ENCODE measurements around the gene FUBP3. TPM values are rescaled to one million over a fixed set of nuclear protein-coding genes. Genes with fewer than 3 reads are reported as not detected.
A peak's percentile ranks its signal among the peaks of the same experiment; 100 is the strongest.

Gene FUBP3
- total and polyA plus RNA-seq, 3 donors from 2014 or later, result 59.4 to 88.7 (median 85.3) TPM

DNA sequence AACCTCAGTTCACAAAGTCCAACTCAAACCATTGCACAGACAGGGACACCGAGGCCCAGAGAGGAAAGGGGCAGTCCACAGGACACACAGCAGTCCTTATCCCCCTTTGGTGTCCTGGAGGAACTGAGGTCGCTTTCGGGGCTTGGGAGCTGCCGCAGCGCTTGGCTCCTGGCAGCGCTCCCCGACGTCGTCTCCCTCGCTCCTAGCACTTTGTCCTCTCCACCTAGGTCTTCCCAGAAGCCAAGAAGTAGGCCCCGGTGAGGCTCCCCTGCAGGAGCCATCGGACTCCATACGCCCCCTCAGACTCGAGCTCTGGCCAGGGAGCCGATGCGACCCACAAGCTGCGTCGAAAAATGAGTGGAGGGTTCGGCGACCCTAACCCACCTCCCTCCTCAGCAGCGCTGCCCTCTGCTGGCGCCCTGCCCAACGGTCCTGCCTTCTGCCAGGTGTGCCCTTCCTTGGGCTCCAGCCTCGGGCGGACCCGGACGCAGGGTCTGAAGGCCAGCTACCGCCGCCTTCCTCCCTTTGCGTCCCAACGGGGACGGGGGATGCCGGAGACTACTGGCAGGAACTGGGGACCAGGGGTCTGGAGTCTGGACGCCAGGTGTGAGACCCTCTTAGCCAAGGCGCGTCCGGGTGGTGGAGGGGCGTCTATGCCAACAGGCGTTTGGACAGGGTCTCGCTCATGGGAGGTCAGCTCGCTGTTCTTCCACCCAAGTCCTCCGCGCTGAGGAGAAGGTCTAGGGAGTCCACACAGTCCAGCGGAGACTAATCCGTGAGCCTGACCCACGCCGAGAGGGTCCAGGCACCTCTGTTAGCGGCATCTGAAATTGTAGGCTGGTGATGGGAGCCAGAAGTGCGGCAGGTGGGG lies 83.0 kb downstream of the FUBP3 start:
- Histone ChIP-seq H3K9me3 (no peaks in the 10 kb centered on the region), H3K36me3 (ENCODE audit: low read depth, missing control alignments) (no peaks in the 10 kb centered on the region), H3K4me1 (peaks cover 18% of the 10 kb centered on the region), H3K4me3 (no peak overlapping the region), H3K27ac (no peak overlapping the region), H3K27me3 (peaks cover 18% of the 10 kb centered on the region)
- 0 to 3% methylated on average over 1 to 40 of the region's 49 CpGs for WGBS, 2 donors
- no peak for DNase-seq
- no peak for TF ChIP-seq POLR2A (IDR thresholded peaks at IDR 0.05)
- TF ChIP-seq, protein P1, sequence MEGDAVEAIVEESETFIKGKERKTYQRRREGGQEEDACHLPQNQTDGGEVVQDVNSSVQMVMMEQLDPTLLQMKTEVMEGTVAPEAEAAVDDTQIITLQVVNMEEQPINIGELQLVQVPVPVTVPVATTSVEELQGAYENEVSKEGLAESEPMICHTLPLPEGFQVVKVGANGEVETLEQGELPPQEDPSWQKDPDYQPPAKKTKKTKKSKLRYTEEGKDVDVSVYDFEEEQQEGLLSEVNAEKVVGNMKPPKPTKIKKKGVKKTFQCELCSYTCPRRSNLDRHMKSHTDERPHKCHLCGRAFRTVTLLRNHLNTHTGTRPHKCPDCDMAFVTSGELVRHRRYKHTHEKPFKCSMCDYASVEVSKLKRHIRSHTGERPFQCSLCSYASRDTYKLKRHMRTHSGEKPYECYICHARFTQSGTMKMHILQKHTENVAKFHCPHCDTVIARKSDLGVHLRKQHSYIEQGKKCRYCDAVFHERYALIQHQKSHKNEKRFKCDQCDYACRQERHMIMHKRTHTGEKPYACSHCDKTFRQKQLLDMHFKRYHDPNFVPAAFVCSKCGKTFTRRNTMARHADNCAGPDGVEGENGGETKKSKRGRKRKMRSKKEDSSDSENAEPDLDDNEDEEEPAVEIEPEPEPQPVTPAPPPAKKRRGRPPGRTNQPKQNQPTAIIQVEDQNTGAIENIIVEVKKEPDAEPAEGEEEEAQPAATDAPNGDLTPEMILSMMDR (IDR thresholded peaks at IDR 0.05), result no peak
- intact Hi-C loops (cut with DNase I; ENCODE audit: low total_unique reads), result no loop called here

DNA sequence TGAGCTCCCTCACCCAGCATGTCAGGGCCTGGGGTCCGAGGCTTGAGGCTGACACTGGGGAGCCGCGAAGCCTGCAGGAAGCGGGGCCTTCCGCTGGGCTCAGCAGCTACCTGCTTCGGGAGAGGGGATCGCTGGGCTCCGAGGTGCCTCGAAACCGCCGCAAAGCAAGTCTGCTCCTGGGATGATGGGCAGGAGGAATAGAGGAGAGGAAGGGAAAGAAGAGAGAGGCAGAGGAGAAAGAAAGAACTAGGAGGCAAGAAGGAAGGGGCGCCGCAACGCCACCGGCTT lies 83.5 kb downstream of the FUBP3 start:
- Histone ChIP-seq H3K4me3 (peak overlapping the region in 1 of 2 donors; percentile 15), H3K4me1 (peaks cover 18% of the 10 kb centered on the region), H3K36me3 (ENCODE audit: low read depth, missing control alignments) (no peaks in the 10 kb centered on the region), H3K27me3 (peaks cover 18% of the 10 kb centered on the region), H3K27ac (no peak overlapping the region), H3K9me3 (no peaks in the 10 kb centered on the region)
- TF ChIP-seq, protein P1 (IDR thresholded peaks at IDR 0.05), result no peak
- TF ChIP-seq POLR2A (IDR thresholded peaks at IDR 0.05), result no peak
- DNase-seq, result no peak
- WGBS, 2 donors, result 2 to 9% methylated on average over 12 to 15 of the region's 15 CpGs
- intact Hi-C loops (cut with DNase I; ENCODE audit: low total_unique reads), result no loop called here

DNA sequence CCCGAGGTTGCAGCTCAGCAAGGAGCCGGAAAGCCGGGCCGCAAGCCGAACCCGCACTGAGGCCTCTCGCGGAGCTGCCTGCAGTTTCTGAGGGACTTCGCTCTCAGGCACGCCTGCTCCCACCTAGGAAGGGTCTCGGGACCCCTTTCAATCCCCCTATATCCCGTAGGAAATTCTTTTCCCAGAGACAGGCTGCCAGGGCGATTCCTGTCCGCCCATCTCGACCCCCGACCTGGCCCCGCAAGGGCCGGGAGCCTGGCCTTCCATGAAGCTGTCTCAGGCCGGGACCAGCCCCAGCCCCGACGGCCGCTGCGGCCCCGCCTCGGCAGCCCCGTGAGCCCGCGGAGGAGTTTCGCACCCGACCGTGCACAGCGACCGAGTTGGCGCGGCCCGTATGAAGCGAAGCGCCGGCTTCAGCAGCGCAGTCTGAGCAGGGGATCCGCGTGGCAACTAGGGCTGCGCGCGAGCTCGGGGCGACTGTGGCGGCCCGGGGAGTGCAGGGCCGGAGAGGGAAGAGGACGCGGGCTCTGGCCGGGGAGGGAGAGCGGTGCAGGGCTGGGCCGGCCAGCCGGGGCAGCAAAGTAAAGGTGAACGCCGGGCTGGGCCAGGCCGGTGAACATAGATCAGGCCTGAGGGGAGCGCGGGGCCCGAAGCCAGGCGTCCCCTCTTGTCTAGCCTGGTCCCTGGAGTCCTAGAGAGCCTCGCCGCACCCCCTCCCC lies 84.0 kb downstream of the FUBP3 start:
- Histone ChIP-seq H3K4me1 (peaks cover 18% of the 10 kb centered on the region), H3K9me3 (no peaks in the 10 kb centered on the region), H3K4me3 (peak overlapping the region in 1 of 2 donors; percentile 15), H3K36me3 (ENCODE audit: low read depth, missing control alignments) (no peaks in the 10 kb centered on the region), H3K27me3 (peaks cover 18% of the 10 kb centered on the region), H3K27ac (no peak overlapping the region)
- no peak for TF ChIP-seq POLR2A (IDR thresholded peaks at IDR 0.05)
- TF ChIP-seq, protein P1 (IDR thresholded peaks at IDR 0.05), result no peak
- intact Hi-C loops (cut with DNase I; ENCODE audit: low total_unique reads), result no loop called here
- WGBS, 2 donors, result 3 to 6% methylated on average over 30 to 56 of the region's 65 CpGs
- no peak for DNase-seq

DNA sequence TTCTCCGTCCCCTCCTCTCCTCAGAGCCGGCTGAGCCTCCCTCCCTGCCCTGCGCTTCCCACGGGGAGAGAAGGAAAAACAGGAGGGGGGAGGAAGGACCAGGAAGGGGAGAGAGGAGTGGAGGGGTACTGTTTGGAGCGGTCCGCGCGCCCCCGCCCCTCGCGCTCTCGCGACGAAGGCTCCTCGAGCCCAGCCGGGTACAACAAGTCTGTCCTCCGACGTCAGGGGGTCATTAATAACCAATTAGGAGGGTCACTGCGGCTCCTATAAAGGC lies 84.5 kb downstream of the FUBP3 start:
- peak overlapping the region in 1 of 2 donors; percentile 15 for H3K4me3 ChIP-seq
- H3K9me3 ChIP-seq, result no peaks in the 10 kb centered on the region
- peaks cover 18% of the 10 kb centered on the region for H3K4me1 ChIP-seq
- no peaks in the 10 kb centered on the region for H3K36me3 ChIP-seq (ENCODE audit: low read depth, missing control alignments)
- H3K27me3 ChIP-seq, result peaks cover 18% of the 10 kb centered on the region
- intact Hi-C loops (cut with DNase I; ENCODE audit: low total_unique reads), result no loop called here
- H3K27ac ChIP-seq, result no peak overlapping the region
- 0 to 2% methylated on average over 18 to 19 of the region's 19 CpGs for WGBS, 2 donors
- TF ChIP-seq, protein P1 (IDR thresholded peaks at IDR 0.05), result no peak
- TF ChIP-seq POLR2A (IDR thresholded peaks at IDR 0.05), result no peak
- no peak for DNase-seq
